GM12878 (cell line): Measurements from ENCODE around the gene CALN1. TPM values are rescaled to one million over a fixed set of nuclear protein-coding genes. Genes with fewer than 3 reads are reported as not detected.

Source experiments
- ATAC-seq: fragments of 200-7000 bp; cut with Tn5 transposase; 3 replicates; pipeline ENCODE4 v1.9.1; 2020; ENCODE audit warnings: mild to moderate bottlenecking, moderate library complexity
- BruUV-seq: library from RNA; stranded (reverse); fragments of 400-500 nt; replicated peaks from 2 replicates; lab custom pipeline; 2021; lab: Mats Ljungman, UMichigan
- CTCF ChIA-PET: fragments of 300-600 bp; sonication (Branson Sonifier 250); formaldehyde crosslinking; extraction: SDS; loops from one replicate; lab custom pipeline; 2021; ENCODE audit warnings: inconsistent platforms; lab: Yijun Ruan, JAX
- POLR2A ChIA-PET: fragments of 350-600 bp; formaldehyde crosslinking; extraction: SDS; loops from one replicate; lab custom pipeline; 2021; ENCODE audit warnings: inconsistent platforms; lab: Charles Lee
- RAD21 ChIA-PET: fragments of 300-600 bp; sonication (Branson Sonifier 250); formaldehyde crosslinking; loops from one replicate; lab custom pipeline; 2023; ENCODE audit warnings: antibody characterized with exemption; ENCODE audit not compliant: unreplicated experiment; lab: Charles Lee
- SMC1A ChIA-PET: fragments of 300-600 bp; sonication (Branson Sonifier 250); formaldehyde crosslinking; loops from one replicate; lab custom pipeline; 2023; ENCODE audit not compliant: unreplicated experiment, uncharacterized antibody; lab: Charles Lee
- DNase-seq: peaks from one replicate; pipeline ENCODE4 v3.0.0-alpha.2; 2011; ENCODE audit warnings: low read depth, low spot score
- FAIRE-seq: peaks from 3 replicates; lab custom pipeline; 2011; peaks lifted over from hg19 to GRCh38; lab: Jason Lieb, UNC
- H2AFZ ChIP-seq: 2 replicates; pipeline ENCODE4 v1.6.0; 2011; ENCODE audit warnings: low read depth, low read length, control low read depth; ENCODE audit not compliant: control insufficient read depth
- H3K27ac ChIP-seq: 2 replicates; pipeline ENCODE4 v1.5.1; 2011; ENCODE audit warnings: control low read depth; ENCODE audit not compliant: control insufficient read depth, insufficient read depth
- H3K27me3 ChIP-seq, 2 experiments: replicated peaks in 1 of 2; 2 replicates each; pipeline versions ENCODE4 v1.6.0 to v1.6.1; 2011; ENCODE audit warnings: low read length in 1 of 2; ENCODE audit not compliant: control insufficient read depth in 2 of 2, insufficient read depth in 2 of 2
- H3K36me3 ChIP-seq, 2 experiments: 2 replicates each; pipeline ENCODE4 v1.5.1; 2011; ENCODE audit warnings: low read length in 1 of 2; ENCODE audit not compliant: control insufficient read depth in 2 of 2, insufficient read depth in 2 of 2
- H3K4me1 ChIP-seq: 2 replicates; pipeline ENCODE4 v1.6.1; 2011; ENCODE audit warnings: mild to moderate bottlenecking, low read length, moderate library complexity, mixed read lengths; ENCODE audit not compliant: control insufficient read depth, insufficient read depth
- H3K4me2 ChIP-seq: 2 replicates; pipeline ENCODE4 v1.6.0; 2011; ENCODE audit warnings: control low read depth; ENCODE audit not compliant: control insufficient read depth, insufficient read depth
- H3K4me3 ChIP-seq: fragments of 200-600 bp; sonication (generic); 2 replicates; pipeline ENCODE4 v1.5.1; 2016
- H3K79me2 ChIP-seq: 2 replicates; pipeline ENCODE4 v1.6.0; 2011; ENCODE audit warnings: low read length; ENCODE audit not compliant: control insufficient read depth, insufficient read depth
- H3K9ac ChIP-seq: 2 replicates; pipeline ENCODE4 v1.8.0; 2011; ENCODE audit warnings: low read length, control low read depth, mixed read lengths; ENCODE audit not compliant: control insufficient read depth, insufficient read depth
- H3K9me3 ChIP-seq: replicated peaks from 3 replicates; pipeline ENCODE4 v1.5.1; 2011; ENCODE audit warnings: mild to moderate bottlenecking, low read length; ENCODE audit not compliant: control insufficient read depth, insufficient read depth
- H4K20me1 ChIP-seq: 2 replicates; pipeline ENCODE4 v1.6.0; 2011; ENCODE audit not compliant: control insufficient read depth, insufficient read depth
- HCFC1 ChIP-seq: fragments of 150-350 bp; IDR thresholded peaks from 2 replicates; pipeline ENCODE4 v1.6.1; 2014; ENCODE audit warnings: low read length
- JUNB ChIP-seq: IDR thresholded peaks from 2 replicates; pipeline ENCODE4 v1.6.1; 2016; ENCODE audit warnings: antibody characterized with exemption, mild to moderate bottlenecking
- MTA2 ChIP-seq: fragments of 450-650 bp; IDR thresholded peaks from 2 replicates; pipeline ENCODE4 v1.6.1; 2016; ENCODE audit warnings: low read depth, mild to moderate bottlenecking, moderate library complexity
- RAD21 ChIP-seq: IDR thresholded peaks from 2 replicates; pipeline ENCODE4 v1.6.1; 2011; ENCODE audit warnings: mild to moderate bottlenecking, low read depth, low read length, moderate library complexity; ENCODE audit not compliant: insufficient read depth
- RFX5 ChIP-seq: IDR thresholded peaks from 2 replicates; pipeline ENCODE4 v1.6.1; 2011; ENCODE audit warnings: low read depth, low read length, improper control_type of control experiment
- SMAD1 ChIP-seq: fragments of 450-650 bp; IDR thresholded peaks from 2 replicates; pipeline ENCODE4 v1.6.1; 2018; ENCODE audit warnings: mild to moderate bottlenecking, low read depth; ENCODE audit not compliant: partially characterized antibody
- SREBF2 ChIP-seq: IDR thresholded peaks from 2 replicates; pipeline ENCODE4 v1.6.1; 2012; ENCODE audit warnings: mild to moderate bottlenecking, low read length
- STAT3 ChIP-seq: IDR thresholded peaks from 2 replicates; pipeline ENCODE4 v1.6.1; 2011; ENCODE audit warnings: low read depth, low read length, improper control_type of control experiment
- WGBS: methylation state at CpG from one replicate; pipeline ENCODE4 v1.1.6; 2016; ENCODE audit warnings: low lambda C conversion rate; ENCODE audit not compliant: insufficient replicate concordance, insufficient coverage; ENCODE audit errors: missing lambda C conversion rate; 5-methylcytosine and 5-hydroxymethylcytosine counted together
- in situ Hi-C: fragments of 300-500 bp; cut with MboI; formaldehyde crosslinking; loops from 9 replicates; pipeline ENCODE4 v1.14.3; 2018; ENCODE audit warnings: mixed read lengths
- intact Hi-C: fragments of 100-400 bp; cut with micrococcal nuclease; formaldehyde crosslinking; loops from one replicate; pipeline ENCODE4 v1.14.2; 2022; ENCODE audit not compliant: unreplicated experiment
- polyA plus RNA-seq, 11 experiments: library from polyadenylated mRNA; depleted of rRNA in 4 of 11; unstranded in 6 of 11; stranded (reverse) in 5 of 11; fragments of >200 nt; fragmentation: Nextera tagmentation in 4 of 11; fragmentation: Illumina TruSeq in 1 of 11; extraction: Ambion mirVana in 4 of 11; extraction: Trizol in 1 of 11; gene quantifications; 1 replicate in 1 of 11; 2 replicates in 10 of 11; pipeline versions ENCODE4 v1.2.1 to v1.2.3, GENCODE V29; 2011 to 2016; ENCODE audit warnings: inconsistent platforms in 2 of 11, missing spikeins in 2 of 11, low read depth in 1 of 11
- total RNA-seq, 4 experiments: library from RNA; depleted of rRNA in 3 of 4; stranded (reverse); fragments of >200 nt in 3 of 4; fragmentation: Illumina TruSeq in 1 of 4; extraction: Trizol in 1 of 4; gene quantifications; 2 replicates each; pipeline versions ENCODE4 v1.2.1 to v1.2.3, GENCODE V29; 2013 to 2021
- TF ChIP-seq, protein P1 (sequence below): fragments of 450-650 bp; IDR thresholded peaks from 2 replicates; pipeline ENCODE4 v1.6.1; 2016; ENCODE audit warnings: mild to moderate bottlenecking
- TF ChIP-seq, protein P2 (sequence below): IDR thresholded peaks from 2 replicates; pipeline ENCODE4 v1.6.1; 2011; ENCODE audit warnings: borderline replicate concordance, low read depth, mild to moderate bottlenecking, moderate library complexity, mixed read lengths, low read length; ENCODE audit not compliant: insufficient read depth; ENCODE audit errors: extremely low read length
- TF ChIP-seq, protein P3 (sequence below): fragments of 450-650 bp; IDR thresholded peaks from 2 replicates; pipeline ENCODE4 v1.6.1; 2014; ENCODE audit warnings: mild to moderate bottlenecking

CALN1 gene
- total and polyA plus RNA-seq, 10 of the 15 experiments (the other 5 are each of a cell fraction or from before 2014, with no cell fraction given): 0.48 to 15.3 (median 1.6) TPM

DNA sequence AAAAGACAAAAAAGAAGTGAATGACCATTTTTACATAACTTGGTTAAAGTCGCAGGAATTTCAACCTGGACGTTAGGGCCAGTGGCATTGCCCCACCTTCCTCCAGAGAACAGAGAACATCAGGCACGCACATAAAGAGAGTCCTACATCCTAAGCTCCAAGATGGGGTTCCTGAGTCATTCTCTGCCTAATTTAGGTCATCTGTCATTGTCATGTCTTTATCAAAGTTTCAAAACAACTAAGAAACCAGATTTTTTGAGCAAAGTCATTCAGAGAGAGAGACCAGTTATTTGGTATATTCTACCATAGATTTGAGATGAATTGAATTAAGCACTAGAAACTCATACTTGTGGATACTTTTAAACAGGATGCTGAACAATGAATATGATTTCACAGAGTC, 241.7 kb downstream of the CALN1 start:
- ChIA-PET POLR2A (no interaction called here), CTCF (no interaction called here), RAD21 (no interaction called here), SMC1A (no interaction called here)
- WGBS: 18% methylated on average over 3 of the region's 3 CpGs
- Histone ChIP-seq H3K4me1 (no peaks in the 10 kb centered on the region), H3K9me3 (no peaks in the 10 kb centered on the region), H3K79me2 (no peaks in the 10 kb centered on the region), H3K27me3 (no peaks in the 10 kb centered on the region), H2AFZ (no peak overlapping the region), H3K36me3 (no peaks in the 10 kb centered on the region), H4K20me1 (no peaks in the 10 kb centered on the region), H3K9ac (no peak overlapping the region), H3K4me3 (no peak overlapping the region), H3K4me2 (no peak overlapping the region)
- no peak for FAIRE-seq
- intact Hi-C loops: no loop called here
- ATAC-seq: no peak
- no peak for DNase-seq
- in situ Hi-C loops: no loop called here
- no TSS peak for BruUV-seq
- TF ChIP-seq JUNB: peak; percentile 56
- TF ChIP-seq, protein P1, sequence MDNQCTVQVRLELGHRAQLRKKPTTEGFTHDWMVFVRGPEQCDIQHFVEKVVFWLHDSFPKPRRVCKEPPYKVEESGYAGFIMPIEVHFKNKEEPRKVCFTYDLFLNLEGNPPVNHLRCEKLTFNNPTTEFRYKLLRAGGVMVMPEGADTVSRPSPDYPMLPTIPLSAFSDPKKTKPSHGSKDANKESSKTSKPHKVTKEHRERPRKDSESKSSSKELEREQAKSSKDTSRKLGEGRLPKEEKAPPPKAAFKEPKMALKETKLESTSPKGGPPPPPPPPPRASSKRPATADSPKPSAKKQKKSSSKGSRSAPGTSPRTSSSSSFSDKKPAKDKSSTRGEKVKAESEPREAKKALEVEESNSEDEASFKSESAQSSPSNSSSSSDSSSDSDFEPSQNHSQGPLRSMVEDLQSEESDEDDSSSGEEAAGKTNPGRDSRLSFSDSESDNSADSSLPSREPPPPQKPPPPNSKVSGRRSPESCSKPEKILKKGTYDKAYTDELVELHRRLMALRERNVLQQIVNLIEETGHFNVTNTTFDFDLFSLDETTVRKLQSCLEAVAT: no peak
- TF ChIP-seq, protein P2, sequence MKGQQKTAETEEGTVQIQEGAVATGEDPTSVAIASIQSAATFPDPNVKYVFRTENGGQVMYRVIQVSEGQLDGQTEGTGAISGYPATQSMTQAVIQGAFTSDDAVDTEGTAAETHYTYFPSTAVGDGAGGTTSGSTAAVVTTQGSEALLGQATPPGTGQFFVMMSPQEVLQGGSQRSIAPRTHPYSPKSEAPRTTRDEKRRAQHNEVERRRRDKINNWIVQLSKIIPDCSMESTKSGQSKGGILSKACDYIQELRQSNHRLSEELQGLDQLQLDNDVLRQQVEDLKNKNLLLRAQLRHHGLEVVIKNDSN: no peak
- TF ChIP-seq, all 136 proteins: peak for 1
- H3K27ac ChIP-seq: no peak overlapping the region

DNA sequence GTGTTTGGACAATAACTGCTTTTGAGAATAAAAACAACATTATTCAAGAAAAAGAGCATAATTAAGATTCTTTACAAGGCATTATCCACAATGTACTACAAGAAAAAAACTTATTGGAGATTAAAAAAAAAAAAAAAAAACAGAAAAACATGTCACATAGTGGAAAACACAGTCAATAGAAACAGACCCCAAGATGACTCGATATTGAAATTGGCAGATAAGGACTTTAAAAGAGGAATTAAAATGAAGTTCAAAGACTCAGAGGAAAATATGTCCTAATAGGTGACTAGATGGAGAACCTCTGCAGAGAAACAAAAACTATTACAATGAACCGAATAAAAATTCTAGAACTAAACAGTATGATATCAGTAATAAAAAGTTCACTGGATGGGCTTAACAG, 248.9 kb downstream of the CALN1 start:
- no peaks in the 10 kb centered on the region for H3K4me1 ChIP-seq
- POLR2A ChIA-PET: no interaction called here
- H3K79me2 ChIP-seq: no peaks in the 10 kb centered on the region
- CTCF ChIA-PET: interaction anchor here (0.6 kb wide), 1 partner anchor 623 kb away, joined by 3 read pairs; no protein-coding TSS in a partner anchor
- no peak overlapping the region for H3K4me3 ChIP-seq
- RAD21 ChIA-PET: no interaction called here
- no peaks in the 10 kb centered on the region; the same call in 2 of the 3 replicates for H3K9me3 ChIP-seq
- WGBS: 18% methylated on average over 2 of the region's 2 CpGs
- H3K4me2 ChIP-seq: no peak overlapping the region
- in situ Hi-C loops: no loop called here
- no peak overlapping the region for H2AFZ ChIP-seq
- FAIRE-seq: no peak
- ATAC-seq: no peak
- intact Hi-C loops: no loop called here
- H3K27ac ChIP-seq: no peak overlapping the region
- SMC1A ChIA-PET: no interaction called here
- no peaks in the 10 kb centered on the region for H3K27me3 ChIP-seq
- no TSS peak for BruUV-seq
- no peak for DNase-seq
- no peak for TF ChIP-seq RAD21
- TF ChIP-seq RFX5: no peak
- no peak for TF ChIP-seq SMAD1
- no peak for TF ChIP-seq SREBF2
- TF ChIP-seq HCFC1: no peak
- no peak for TF ChIP-seq MTA2
- TF ChIP-seq, protein P1: no peak
- TF ChIP-seq, protein P3, sequence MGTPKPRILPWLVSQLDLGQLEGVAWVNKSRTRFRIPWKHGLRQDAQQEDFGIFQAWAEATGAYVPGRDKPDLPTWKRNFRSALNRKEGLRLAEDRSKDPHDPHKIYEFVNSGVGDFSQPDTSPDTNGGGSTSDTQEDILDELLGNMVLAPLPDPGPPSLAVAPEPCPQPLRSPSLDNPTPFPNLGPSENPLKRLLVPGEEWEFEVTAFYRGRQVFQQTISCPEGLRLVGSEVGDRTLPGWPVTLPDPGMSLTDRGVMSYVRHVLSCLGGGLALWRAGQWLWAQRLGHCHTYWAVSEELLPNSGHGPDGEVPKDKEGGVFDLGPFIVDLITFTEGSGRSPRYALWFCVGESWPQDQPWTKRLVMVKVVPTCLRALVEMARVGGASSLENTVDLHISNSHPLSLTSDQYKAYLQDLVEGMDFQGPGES: no peak
- TF ChIP-seq STAT3: no peak
- H3K9ac ChIP-seq: no peak overlapping the region
- no peaks in the 10 kb centered on the region for H3K36me3 ChIP-seq
- no peaks in the 10 kb centered on the region for H4K20me1 ChIP-seq
